Neural progenitor cell (in vitro differentiated cells): ENCODE measurements around the gene PLCB1. TPM values are rescaled to one million over a fixed set of nuclear protein-coding genes. Genes with fewer than 3 reads are reported as not detected.
A peak's percentile ranks its signal among the peaks of the same experiment; 100 is the strongest.

ENCODE experiments used
- DNase-seq: peaks from one replicate; pipeline ENCODE4 v3.0.0-alpha.2; 2016; ENCODE audit warnings: low spot score
- H2AFZ ChIP-seq: fragments of 200-600 bp; sonication (generic); replicated peaks from 2 replicates; pipeline ENCODE4 v1.6.1; 2016; ENCODE audit warnings: antibody characterized with exemption
- H3F3A ChIP-seq: fragments of 200-600 bp; sonication (generic); 2 replicates; pipeline ENCODE4 v1.6.1; 2016; ENCODE audit warnings: antibody characterized with exemption, low read depth
- H3K27ac ChIP-seq: fragments of 200-600 bp; sonication (generic); 2 replicates; pipeline ENCODE4 v1.5.1; 2016; ENCODE audit warnings: mild to moderate bottlenecking
- H3K27me3 ChIP-seq: fragments of 200-600 bp; sonication (generic); 2 replicates; pipeline ENCODE4 v1.6.1; 2016; ENCODE audit warnings: mild to moderate bottlenecking, moderate library complexity
- H3K36me3 ChIP-seq: fragments of 200-600 bp; sonication (generic); 2 replicates; pipeline ENCODE4 v1.5.1; 2016
- H3K4me1 ChIP-seq: fragments of 200-600 bp; sonication (generic); 2 replicates; pipeline ENCODE4 v1.6.1; 2016; ENCODE audit warnings: mixed run types
- H3K4me2 ChIP-seq: fragments of 200-600 bp; sonication (generic); 2 replicates; pipeline ENCODE4 v1.6.1; 2016
- H3K4me3 ChIP-seq: fragments of 200-600 bp; sonication (generic); 2 replicates; pipeline ENCODE4 v1.5.1; 2016
- H3K79me2 ChIP-seq: fragments of 200-600 bp; sonication (generic); 2 replicates; pipeline ENCODE4 v1.6.1; 2016; ENCODE audit warnings: low read depth
- H3K9ac ChIP-seq: fragments of 200-600 bp; sonication (generic); 2 replicates; pipeline ENCODE4 v1.6.1; 2016
- H3K9me3 ChIP-seq: fragments of 200-600 bp; sonication (generic); 2 replicates; pipeline ENCODE4 v1.5.1; 2016; ENCODE audit warnings: low read depth
- H4K20me1 ChIP-seq: fragments of 200-600 bp; sonication (generic); 2 replicates; pipeline ENCODE4 v1.6.1; 2016; ENCODE audit warnings: low read depth
- H3K27ac Mint-ChIP-seq: 3 replicates; pipeline ENCODE4 v1.8.0; 2021; ENCODE audit warnings: mixed read lengths
- H3K27me3 Mint-ChIP-seq: 2 replicates; pipeline ENCODE4 v1.8.0; 2022; ENCODE audit warnings: low read depth, mild to moderate bottlenecking, inconsistent platforms, moderate library complexity, mixed read lengths; ENCODE audit not compliant: insufficient read depth
- H3K36me3 Mint-ChIP-seq: 3 replicates; pipeline ENCODE4 v1.8.0; 2021; ENCODE audit warnings: mixed read lengths
- H3K4me1 Mint-ChIP-seq: 3 replicates; pipeline ENCODE4 v1.8.0; 2021; ENCODE audit warnings: mixed read lengths
- H3K4me3 Mint-ChIP-seq: 3 replicates; pipeline ENCODE4 v1.8.0; 2021; ENCODE audit warnings: mild to moderate bottlenecking, moderate library complexity, mixed read lengths
- H3K9me3 Mint-ChIP-seq: 3 replicates; pipeline ENCODE4 v1.8.0; 2020; ENCODE audit warnings: mixed read lengths
- EZH2 ChIP-seq: fragments of 200-600 bp; sonication (generic); IDR thresholded peaks from 2 replicates; pipeline ENCODE4 v1.6.1; 2017; ENCODE audit warnings: antibody characterized with exemption, mild to moderate bottlenecking, moderate library complexity
- EZH2phosphoT487 ChIP-seq: fragments of 200-600 bp; sonication (generic); IDR thresholded peaks from 2 replicates; pipeline ENCODE4 v1.6.1; 2017; ENCODE audit warnings: antibody characterized with exemption
- total RNA-seq: library from RNA; depleted of rRNA; stranded (reverse); fragments of >200 nt; gene quantifications from 2 replicates; pipeline ENCODE4 v1.2.3, GENCODE V29; 2015; ENCODE audit warnings: low replicate concordance
- TF ChIP-seq, protein P1 (sequence below): fragments of 200-600 bp; sonication (generic); IDR thresholded peaks from 2 replicates; pipeline ENCODE4 v1.5.1; 2017; ENCODE audit warnings: antibody characterized with exemption, mild to moderate bottlenecking

PLCB1 gene
- total RNA-seq, 1 donor from 2014 or later: 30.2 TPM

DNA sequence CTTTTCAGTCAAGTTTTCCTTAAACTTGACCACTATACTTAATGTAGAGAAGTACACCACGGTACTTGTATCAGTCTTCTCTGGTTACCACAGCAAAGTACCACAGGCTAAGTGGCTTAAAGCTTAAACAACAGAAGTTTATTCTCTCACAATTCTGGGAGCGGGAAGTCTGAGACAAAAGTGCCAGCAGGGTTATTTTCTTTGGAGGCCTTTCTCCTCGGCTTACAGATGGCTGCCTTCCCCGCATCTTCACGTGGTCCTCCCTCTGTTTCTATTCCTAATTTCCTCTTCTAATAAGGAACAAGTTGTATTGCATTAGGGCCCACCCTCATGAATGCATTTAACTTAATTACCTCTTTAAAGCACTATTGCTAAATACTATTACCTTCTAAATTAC, 258.0 kb downstream of the PLCB1 start:
- H3K9me3 Mint-ChIP-seq: peaks cover 3% of the 10 kb centered on the region
- no peak overlapping the region for H3K4me3 Mint-ChIP-seq
- Histone ChIP-seq H3K9me3 (no peaks in the 10 kb centered on the region), H3K9ac (no peak overlapping the region), H2AFZ (no peak overlapping the region), H3K4me1 (peaks cover 44% of the 10 kb centered on the region), H3K4me3 (peak overlapping the region; percentile 2), H3F3A (peaks cover 17% of the 10 kb centered on the region), H3K27me3 (no peaks in the 10 kb centered on the region), H4K20me1 (no peaks in the 10 kb centered on the region), H3K4me2 (peak overlapping the region; percentile 54), H3K36me3 (no peaks in the 10 kb centered on the region), H3K79me2 (no peaks in the 10 kb centered on the region), H3K27ac (peak overlapping the region; percentile 35)
- peak; percentile 63 for DNase-seq
- H3K27me3 Mint-ChIP-seq: no peaks in the 10 kb centered on the region
- H3K36me3 Mint-ChIP-seq: no peaks in the 10 kb centered on the region
- H3K27ac Mint-ChIP-seq: peak overlapping the region; percentile 76
- TF ChIP-seq EZH2phosphoT487: no peak
- peaks cover 45% of the 10 kb centered on the region for H3K4me1 Mint-ChIP-seq

- Histone ChIP-seq H3K36me3 (no peaks in the 10 kb centered on the region), H3K27me3 (no peaks in the 10 kb centered on the region), H4K20me1 (no peaks in the 10 kb centered on the region), H3K4me3 (no peak overlapping the region), H3K9me3 (no peaks in the 10 kb centered on the region), H2AFZ (no peak overlapping the region), H3K9ac (no peak overlapping the region), H3K79me2 (no peaks in the 10 kb centered on the region), H3K4me2 (peak overlapping the region; percentile 54), H3K27ac (no peak overlapping the region), H3F3A (peaks cover 17% of the 10 kb centered on the region), H3K4me1 (peaks cover 41% of the 10 kb centered on the region)
- TF ChIP-seq EZH2phosphoT487 (no peak), EZH2 (no peak)
- TF ChIP-seq, protein P1, sequence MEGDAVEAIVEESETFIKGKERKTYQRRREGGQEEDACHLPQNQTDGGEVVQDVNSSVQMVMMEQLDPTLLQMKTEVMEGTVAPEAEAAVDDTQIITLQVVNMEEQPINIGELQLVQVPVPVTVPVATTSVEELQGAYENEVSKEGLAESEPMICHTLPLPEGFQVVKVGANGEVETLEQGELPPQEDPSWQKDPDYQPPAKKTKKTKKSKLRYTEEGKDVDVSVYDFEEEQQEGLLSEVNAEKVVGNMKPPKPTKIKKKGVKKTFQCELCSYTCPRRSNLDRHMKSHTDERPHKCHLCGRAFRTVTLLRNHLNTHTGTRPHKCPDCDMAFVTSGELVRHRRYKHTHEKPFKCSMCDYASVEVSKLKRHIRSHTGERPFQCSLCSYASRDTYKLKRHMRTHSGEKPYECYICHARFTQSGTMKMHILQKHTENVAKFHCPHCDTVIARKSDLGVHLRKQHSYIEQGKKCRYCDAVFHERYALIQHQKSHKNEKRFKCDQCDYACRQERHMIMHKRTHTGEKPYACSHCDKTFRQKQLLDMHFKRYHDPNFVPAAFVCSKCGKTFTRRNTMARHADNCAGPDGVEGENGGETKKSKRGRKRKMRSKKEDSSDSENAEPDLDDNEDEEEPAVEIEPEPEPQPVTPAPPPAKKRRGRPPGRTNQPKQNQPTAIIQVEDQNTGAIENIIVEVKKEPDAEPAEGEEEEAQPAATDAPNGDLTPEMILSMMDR: no peak
- Mint-ChIP-seq H3K9me3 (peaks cover 3% of the 10 kb centered on the region), H3K4me3 (no peak overlapping the region), H3K36me3 (no peaks in the 10 kb centered on the region), H3K4me1 (peaks cover 45% of the 10 kb centered on the region), H3K27ac (no peak overlapping the region), H3K27me3 (no peaks in the 10 kb centered on the region)
- DNase-seq: no peak
Measured at GRCh38 chr20:8390500-8390899, 258.4 kb downstream of the PLCB1 start.

- no peaks in the 10 kb centered on the region for H4K20me1 ChIP-seq
Measured at GRCh38 chr20:8393381-8393780, 261.3 kb downstream of the PLCB1 start.

GRCh38 chr20:8394308-8394945, 262.4 kb downstream of the PLCB1 start:
- no peak overlapping the region for H3K4me2 ChIP-seq
- H3K27ac ChIP-seq: no peak overlapping the region
- Mint-ChIP-seq H3K36me3 (no peaks in the 10 kb centered on the region), H3K4me1 (peaks cover 12% of the 10 kb centered on the region), H3K27ac (no peak overlapping the region), H3K4me3 (no peak overlapping the region), H3K9me3 (no peaks in the 10 kb centered on the region), H3K27me3 (no peaks in the 10 kb centered on the region)
- H3K4me1 ChIP-seq: peaks cover 13% of the 10 kb centered on the region
- H2AFZ ChIP-seq: no peak overlapping the region
- peaks cover 12% of the 10 kb centered on the region for H3F3A ChIP-seq
- H3K9ac ChIP-seq: no peak overlapping the region
- H3K4me3 ChIP-seq: no peak overlapping the region
- no peaks in the 10 kb centered on the region for H3K36me3 ChIP-seq
- no peaks in the 10 kb centered on the region for H4K20me1 ChIP-seq
- TF ChIP-seq EZH2phosphoT487: no peak
- no peak for TF ChIP-seq EZH2
- TF ChIP-seq, protein P1: no peak
- no peaks in the 10 kb centered on the region for H3K9me3 ChIP-seq
- H3K79me2 ChIP-seq: no peaks in the 10 kb centered on the region
- H3K27me3 ChIP-seq: no peaks in the 10 kb centered on the region
- no peak for DNase-seq

More at GRCh38 chr20:8393381-8393780, 261.3 kb downstream of the PLCB1 start:
- Histone ChIP-seq H3K9me3 (no peaks in the 10 kb centered on the region), H3K9ac (no peak overlapping the region), H2AFZ (no peak overlapping the region), H3K27me3 (no peaks in the 10 kb centered on the region), H3K36me3 (no peaks in the 10 kb centered on the region), H3F3A (peaks cover 17% of the 10 kb centered on the region), H3K4me3 (no peak overlapping the region), H3K79me2 (no peaks in the 10 kb centered on the region), H3K27ac (no peak overlapping the region), H3K4me1 (peaks cover 23% of the 10 kb centered on the region), H3K4me2 (no peak overlapping the region)
- Mint-ChIP-seq H3K27ac (no peak overlapping the region), H3K4me1 (peaks cover 23% of the 10 kb centered on the region), H3K36me3 (no peaks in the 10 kb centered on the region), H3K4me3 (no peak overlapping the region), H3K9me3 (no peaks in the 10 kb centered on the region), H3K27me3 (no peaks in the 10 kb centered on the region)
- no peak for DNase-seq
- TF ChIP-seq, protein P1: no peak
- TF ChIP-seq EZH2 (no peak), EZH2phosphoT487 (no peak)
